ENCODE results near the gene ESRRA. TPM values are rescaled to one million over a fixed set of nuclear protein-coding genes. Genes with fewer than 3 reads are reported as not detected.

ESRRA gene
- total and polyA plus RNA-seq, 10 of the 15 experiments (the other 5 are each of a cell fraction or from before 2014, with no cell fraction given): 0.32 to 48.9 (median 12.6) TPM

GRCh38 chr11:64306876-64307622, 1.7 kb downstream of the ESRRA start:
- 78% methylated on average over 15 of the region's 15 CpGs for WGBS (ENCODE audit: insufficient coverage, insufficient replicate concordance, low lambda C conversion rate, missing lambda C conversion rate)
- BruUV-seq (replicated peaks): no TSS peak
- in situ Hi-C loops (cut with MboI): no loop called here
- ATAC-seq (no peak), DNase-seq (ENCODE audit: low read depth, low spot score) (no peak), FAIRE-seq (no peak)
- peak overlapping the region; percentile 78 for H3K4me3 ChIP-seq
- RAD21 ChIA-PET (ENCODE audit: unreplicated experiment): interaction anchor here (4.9 kb wide), 1 partner anchor 11 kb away, joined by 30 read pairs; the partner anchor contains the start of genes PRDX5 and TRMT112
- POLR2A ChIA-PET: interaction anchor here (0.7 to 1.9 kb wide), 2 partner anchors 11 to 35 kb away, joined by 3 to 4 read pairs; partner anchors contain the start of genes PRDX5 and TRMT112
- no peaks in the 10 kb centered on the region for H3K27me3 ChIP-seq (replicated peaks in 1 of 2; ENCODE audit: control insufficient read depth in 2 of 2, insufficient read depth in 2 of 2, low read length in 1 of 2)
- H3K79me2 ChIP-seq (ENCODE audit: control insufficient read depth, insufficient read depth, low read length): peaks cover 26% of the 10 kb centered on the region
- peak overlapping the region; percentile 80 for H3K9ac ChIP-seq (ENCODE audit: control insufficient read depth, insufficient read depth, low read length)
- H3K4me1 ChIP-seq (ENCODE audit: control insufficient read depth, insufficient read depth, low read length): peaks cover 17% of the 10 kb centered on the region
- CTCF ChIA-PET: interaction anchor here (0.7 to 2.2 kb wide), 4 partner anchors 11 to 50 kb away, joined by 3 to 13 read pairs (median 6); partner anchors contain the start of genes PRDX5 and TRMT112
- H3K4me2 ChIP-seq (ENCODE audit: control insufficient read depth, insufficient read depth): peak overlapping the region; percentile 99
- H3K36me3 ChIP-seq (ENCODE audit: control insufficient read depth in 2 of 2, insufficient read depth in 2 of 2, low read length in 1 of 2): peaks cover 0 to 3% of the 10 kb centered on the region in 2 experiments; a peak in 2 of 4 replicates
- intact Hi-C loops (cut with micrococcal nuclease; ENCODE audit: unreplicated experiment): loop anchor here (1.0 kb wide), 3 partner anchors 10 to 37 kb away; partner anchors contain the start of gene TRMT112
- SMC1A ChIA-PET (ENCODE audit: uncharacterized antibody, unreplicated experiment): interaction anchor here (2.6 kb wide), 1 partner anchor 25 kb away, joined by 7 read pairs; no protein-coding TSS in a partner anchor
- H2AFZ ChIP-seq (ENCODE audit: control insufficient read depth, low read depth, low read length): no peak overlapping the region
- H3K27ac ChIP-seq (ENCODE audit: control insufficient read depth, insufficient read depth): peak overlapping the region; percentile 79
- no peaks in the 10 kb centered on the region for H3K9me3 ChIP-seq (replicated peaks; ENCODE audit: control insufficient read depth, insufficient read depth, low read length)
- no peaks in the 10 kb centered on the region for H4K20me1 ChIP-seq (ENCODE audit: control insufficient read depth, insufficient read depth)
- no peak for TF ChIP-seq MAX (IDR thresholded peaks at IDR 0.05; ENCODE audit: low read depth, low read length)
- TF ChIP-seq IRF4 (IDR thresholded peaks at IDR 0.05; ENCODE audit: low read depth, low read length): no peak
- TF ChIP-seq ZBTB40 (IDR thresholded peaks at IDR 0.05; ENCODE audit: borderline replicate concordance): no peak
- TF ChIP-seq KLF5 (IDR thresholded peaks at IDR 0.05; ENCODE audit: partially characterized antibody): no peak
- TF ChIP-seq CUX1 (IDR thresholded peaks at IDR 0.05; ENCODE audit: insufficient replicate concordance, low read depth, low read length): no peak
- TF ChIP-seq RAD51 (IDR thresholded peaks at IDR 0.05): no peak
- TF ChIP-seq E4F1 (IDR thresholded peaks at IDR 0.05; ENCODE audit: borderline replicate concordance, partially characterized antibody): no peak
